HCT116 (cell line): ENCODE measurements around the gene FIBCD1. TPM values are rescaled to one million over a fixed set of nuclear protein-coding genes. Genes with fewer than 3 reads are reported as not detected.

Experiments used
- ATAC-seq: fragments of 200-7000 bp; cut with Tn5 transposase; 2 replicates; pipeline ENCODE4 v1.9.1; 2020; ENCODE audit warnings: mild to moderate bottlenecking, moderate library complexity
- BruUV-seq: library from RNA; stranded (reverse); fragments of 400-500 nt; replicated peaks from 2 replicates; lab custom pipeline; 2021; lab: Mats Ljungman, UMichigan
- CTCF ChIA-PET: fragments of 300-600 bp; sonication (Branson Sonifier 250); formaldehyde crosslinking; loops from one replicate; lab custom pipeline; 2021; ENCODE audit warnings: antibody characterized with exemption; lab: Charles Lee
- POLR2A ChIA-PET: fragments of 300-600, 350-600 bp; sonication (Branson Sonifier 250); formaldehyde crosslinking; loops from one replicate; lab custom pipeline; 2021; ENCODE audit warnings: antibody characterized with exemption; lab: Charles Lee
- RAD21 ChIA-PET, 2 experiments: fragments of 300-600 bp; sonication (Branson Sonifier 250); formaldehyde crosslinking; loops; one replicate each; lab custom pipeline; 2023; ENCODE audit warnings: low total read pairs in 2 of 2; ENCODE audit not compliant: uncharacterized antibody in 2 of 2, unreplicated experiment in 2 of 2, low non-redundant PET in 1 of 2; lab: Charles Lee
- DNase-seq: peaks from one replicate; pipeline ENCODE4 v3.0.0-alpha.2; 2010; ENCODE audit warnings: low read depth, low spot score
- H2AFZ ChIP-seq: fragments of 200-600 bp; shearing (Covaris generic), sonication (generic); 2 replicates; pipeline ENCODE4 v1.6.1; 2017; ENCODE audit warnings: low read depth, mixed run types, mixed read lengths, antibody characterized with exemption, low read length; ENCODE audit not compliant: poor library complexity, severe bottlenecking
- H3K27ac ChIP-seq: 2 replicates; pipeline ENCODE4 v1.5.1; 2012; ENCODE audit warnings: low read depth, low read length
- H3K27me3 ChIP-seq: fragments of 200-600 bp; sonication (generic); 2 replicates; pipeline ENCODE4 v1.6.1; 2016; ENCODE audit warnings: mixed run types, low read length, mixed read lengths; ENCODE audit not compliant: insufficient read depth
- H3K36me3 ChIP-seq, 2 experiments: fragments of 200-500 bp in 1 of 2; fragments of 200-600 bp in 1 of 2; sonication (Bioruptor generic) in 1 of 2; sonication (generic) in 1 of 2; 2 replicates each; pipeline versions ENCODE4 v1.5.1 to v1.6.1; 2014 to 2016; ENCODE audit warnings: low read length in 2 of 2, inconsistent platforms in 1 of 2, mixed read lengths in 1 of 2, mixed run types in 1 of 2; ENCODE audit not compliant: insufficient read depth in 2 of 2, control insufficient read depth in 1 of 2
- H3K4me1 ChIP-seq, 2 experiments: fragments of 200-600 bp in 1 of 2; sonication (generic) in 1 of 2; 2 replicates each; pipeline versions ENCODE4 v1.5.1 to v1.6.1; 2012 to 2017; ENCODE audit warnings: low read length in 2 of 2, inconsistent platforms in 1 of 2, mild to moderate bottlenecking in 1 of 2, mixed read lengths in 1 of 2, mixed run types in 1 of 2, moderate library complexity in 1 of 2; ENCODE audit not compliant: insufficient read depth in 2 of 2, control insufficient read depth in 1 of 2
- H3K4me2 ChIP-seq: fragments of 200-600 bp; sonication (generic); 2 replicates; pipeline ENCODE4 v1.6.1; 2017; ENCODE audit warnings: mixed run types, low read length, mixed read lengths
- H3K4me3 ChIP-seq, 2 experiments: fragments of 200-600 bp in 1 of 2; sonication (generic) in 1 of 2; replicated peaks in 1 of 2; 2 replicates each; pipeline ENCODE4 v1.5.1; 2011 to 2016; ENCODE audit warnings: low read length in 2 of 2, control low read depth in 1 of 2, low read depth in 1 of 2, mild to moderate bottlenecking in 1 of 2, mixed read lengths in 1 of 2, mixed run types in 1 of 2
- H3K79me2 ChIP-seq: fragments of 200-600 bp; sonication (generic); 2 replicates; pipeline ENCODE4 v1.6.1; 2017; ENCODE audit warnings: mild to moderate bottlenecking, mixed run types, low read length, moderate library complexity, mixed read lengths; ENCODE audit not compliant: insufficient read depth
- H3K9ac ChIP-seq: fragments of 200-600 bp; sonication (generic); 2 replicates; pipeline ENCODE4 v1.6.1; 2016; ENCODE audit warnings: low read length, mixed read lengths
- H3K9me2 ChIP-seq: fragments of 200-600 bp; sonication (generic), shearing (Covaris generic); 2 replicates; pipeline ENCODE4 v1.6.1; 2017; ENCODE audit warnings: mixed run types, mild to moderate bottlenecking, moderate library complexity; ENCODE audit not compliant: insufficient read depth
- H3K9me3 ChIP-seq, 2 experiments: fragments of 200-500 bp in 1 of 2; fragments of 200-600 bp in 1 of 2; sonication (Bioruptor generic) in 1 of 2; sonication (generic) in 1 of 2; 2 replicates each; pipeline ENCODE4 v1.6.1; 2014 to 2017; ENCODE audit warnings: low read length in 2 of 2, mixed read lengths in 2 of 2, inconsistent platforms in 1 of 2, low read depth in 1 of 2, mild to moderate bottlenecking in 1 of 2, mixed run types in 1 of 2, moderate library complexity in 1 of 2; ENCODE audit not compliant: control insufficient read depth in 1 of 2, insufficient read depth in 1 of 2
- H4K20me1 ChIP-seq: fragments of 200-600 bp; sonication (generic), shearing (Covaris generic); 2 replicates; pipeline ENCODE4 v1.6.1; 2017; ENCODE audit warnings: mixed run types, mild to moderate bottlenecking, moderate library complexity; ENCODE audit not compliant: insufficient read depth
- EGR1 ChIP-seq: IDR thresholded peaks from 2 replicates; pipeline ENCODE4 v1.6.1; 2012; ENCODE audit warnings: low read depth
- EZH2phosphoT487 ChIP-seq: fragments of 200-600 bp; IDR thresholded peaks from 2 replicates; pipeline ENCODE4 v1.6.1; 2018; ENCODE audit warnings: antibody characterized with exemption, borderline replicate concordance
- JUND ChIP-seq: IDR thresholded peaks from 2 replicates; pipeline ENCODE4 v1.6.1; 2012
- POLR2AphosphoS5 ChIP-seq: IDR thresholded peaks from 2 replicates; pipeline ENCODE4 v1.6.1; 2011; ENCODE audit warnings: mild to moderate bottlenecking, low read depth, low read length, moderate library complexity
- RAD21 ChIP-seq: IDR thresholded peaks from 2 replicates; pipeline ENCODE4 v1.6.1; 2012; ENCODE audit warnings: low read depth, mild to moderate bottlenecking
- SP1 ChIP-seq: IDR thresholded peaks from 2 replicates; pipeline ENCODE4 v1.6.1; 2012; ENCODE audit warnings: low read depth
- SRF ChIP-seq: IDR thresholded peaks from 2 replicates; pipeline ENCODE4 v1.6.1; 2012; ENCODE audit warnings: low read depth
- TCF7L2 ChIP-seq: IDR thresholded peaks from 2 replicates; pipeline ENCODE4 v1.7.0; 2011; ENCODE audit warnings: borderline replicate concordance, inconsistent platforms; ENCODE audit not compliant: insufficient read depth, insufficient read length; ENCODE audit errors: extremely low read depth
- YY1 ChIP-seq: IDR thresholded peaks from 2 replicates; pipeline ENCODE4 v1.6.1; 2011; ENCODE audit warnings: low read length, low read depth, moderate library complexity, mild to moderate bottlenecking; ENCODE audit not compliant: insufficient replicate concordance; ENCODE audit errors: extremely low read depth
- ZFX ChIP-seq: fragments of 450-650 bp; IDR thresholded peaks from 2 replicates; pipeline ENCODE4 v1.6.1; 2017
- ZNF274 ChIP-seq: fragments of 200-500 bp; sonication (Bioruptor generic); IDR thresholded peaks from 2 replicates; pipeline ENCODE4 v1.6.1; 2014; ENCODE audit warnings: mild to moderate bottlenecking, low read depth, low read length, inconsistent platforms
- intact Hi-C: fragments of 100-400 bp; cut with micrococcal nuclease; formaldehyde crosslinking; loops from 2 replicates; pipeline ENCODE4 v1.10.0; 2022
- total RNA-seq: library from RNA; stranded (reverse); gene quantifications from one replicate; pipeline ENCODE4 v1.2.1, GENCODE V29; 2021; ENCODE audit not compliant: unreplicated experiment
- TF ChIP-seq, protein P1 (sequence below): IDR thresholded peaks from 2 replicates; pipeline ENCODE4 v1.6.1; 2012

The FIBCD1 gene
- total RNA-seq, 1 experiment from 2014 or later, result 26.1 TPM

DNA sequence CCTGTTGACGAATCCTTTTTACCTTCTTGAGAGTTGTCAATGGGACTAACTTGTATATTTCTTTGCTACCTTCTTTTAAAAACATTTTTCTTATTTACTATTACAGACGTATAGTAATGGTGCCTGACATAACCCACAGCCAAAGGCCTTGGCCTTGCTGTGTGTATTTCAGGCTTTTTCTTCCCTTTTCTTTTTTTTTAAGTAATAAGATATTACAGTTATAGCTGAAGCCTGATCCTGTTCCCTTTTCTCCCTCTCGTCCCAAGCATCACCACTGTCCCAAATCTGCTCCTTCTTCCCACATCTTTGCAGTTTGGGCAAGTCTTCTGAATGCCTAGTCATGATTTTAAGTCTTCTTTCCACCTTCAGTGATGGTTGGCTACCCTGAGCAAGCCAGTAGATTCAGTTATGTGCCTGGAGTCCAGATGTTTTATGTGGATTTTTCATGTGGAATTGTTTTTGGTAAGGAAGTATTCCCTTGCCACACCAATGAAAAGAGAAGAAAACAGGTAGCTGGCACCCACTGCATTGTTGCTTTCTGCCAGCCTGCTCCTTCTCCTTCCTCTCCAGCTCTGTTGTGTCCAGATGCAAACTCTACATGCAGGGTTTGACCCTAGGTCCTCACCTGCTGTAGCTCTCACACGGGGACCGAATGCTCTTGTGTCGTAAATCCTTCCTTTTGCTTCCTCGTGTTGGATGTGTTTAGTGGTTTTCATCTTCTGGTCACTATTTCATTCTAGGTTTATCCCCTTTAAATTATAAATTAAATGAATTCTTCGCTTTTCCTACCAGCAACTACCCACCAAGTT is 77.5 kb downstream of the FIBCD1 start:
- Histone ChIP-seq H3K4me2 (no peak overlapping the region), H3K27me3 (no peaks in the 10 kb centered on the region), H3K4me3 (no peak overlapping the region), H3K27ac (no peak overlapping the region), H3K79me2 (peaks cover 15% of the 10 kb centered on the region; the same call in 1 of the 2 replicates), H4K20me1 (no peaks in the 10 kb centered on the region), H3K9me2 (no peaks in the 10 kb centered on the region), H2AFZ (no peak overlapping the region), H3K36me3 (no peaks in the 10 kb centered on the region), H3K4me1 (peaks cover 3 to 23% of the 10 kb centered on the region in 2 experiments; a peak in 3 of 4 replicates), H3K9me3 (no peaks in the 10 kb centered on the region), H3K9ac (no peak overlapping the region)
- intact Hi-C loops, result no loop called here
- DNase-seq (no peak), ATAC-seq (no peak)
- TF ChIP-seq ZFX, result no peak
- no peak for TF ChIP-seq EZH2phosphoT487
- TF ChIP-seq SP1, result no peak
- no peak for TF ChIP-seq RAD21
- TF ChIP-seq EGR1, result no peak
- TF ChIP-seq, protein P1, sequence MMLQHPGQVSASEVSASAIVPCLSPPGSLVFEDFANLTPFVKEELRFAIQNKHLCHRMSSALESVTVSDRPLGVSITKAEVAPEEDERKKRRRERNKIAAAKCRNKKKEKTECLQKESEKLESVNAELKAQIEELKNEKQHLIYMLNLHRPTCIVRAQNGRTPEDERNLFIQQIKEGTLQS, result no peak
- TF ChIP-seq JUND, result no peak
- TF ChIP-seq TCF7L2, result no peak
- no peak for TF ChIP-seq YY1
- no peak for TF ChIP-seq ZNF274
- no peak for TF ChIP-seq SRF
- no peak for TF ChIP-seq POLR2AphosphoS5
- ChIA-PET CTCF (interaction anchor here (1.3 to 3.9 kb wide), 3 partner anchors 8 to 156 kb away, joined by 4 to 37 read pairs (median 7); no protein-coding TSS in a partner anchor), POLR2A (no interaction called here), RAD21 (no interaction called here)
- no TSS peak for BruUV-seq
